ENCODE data around the gene AGTPBP1. TPM values are rescaled to one million over a fixed set of nuclear protein-coding genes. Genes with fewer than 3 reads are reported as not detected.
A peak's percentile ranks its signal among the peaks of the same experiment; 100 is the strongest.

Gene AGTPBP1
- total and polyA plus RNA-seq, 7 donors: 3.9 to 25.9 (median 19.6) TPM

DNA sequence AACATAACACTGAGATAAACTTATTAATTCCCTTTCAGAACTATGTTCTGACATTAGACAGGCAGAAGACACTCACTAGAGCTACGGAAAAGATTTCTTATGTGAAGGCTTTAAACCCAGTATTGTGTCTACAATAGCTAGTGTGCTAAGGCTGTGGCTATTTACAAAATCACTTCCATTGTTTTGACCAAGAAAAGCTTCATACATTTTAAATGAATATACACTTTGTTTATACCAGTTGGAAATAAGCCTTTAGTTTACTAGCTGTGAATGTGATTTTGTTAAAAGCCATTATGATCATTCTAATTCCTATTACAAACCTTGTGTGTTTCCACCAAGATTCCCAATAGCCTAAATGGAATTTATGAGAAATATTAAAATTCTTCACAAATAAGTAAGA, 83.0 kb downstream of the AGTPBP1 start:
- ATAC-seq: no peak
- TF ChIP-seq, protein P1, sequence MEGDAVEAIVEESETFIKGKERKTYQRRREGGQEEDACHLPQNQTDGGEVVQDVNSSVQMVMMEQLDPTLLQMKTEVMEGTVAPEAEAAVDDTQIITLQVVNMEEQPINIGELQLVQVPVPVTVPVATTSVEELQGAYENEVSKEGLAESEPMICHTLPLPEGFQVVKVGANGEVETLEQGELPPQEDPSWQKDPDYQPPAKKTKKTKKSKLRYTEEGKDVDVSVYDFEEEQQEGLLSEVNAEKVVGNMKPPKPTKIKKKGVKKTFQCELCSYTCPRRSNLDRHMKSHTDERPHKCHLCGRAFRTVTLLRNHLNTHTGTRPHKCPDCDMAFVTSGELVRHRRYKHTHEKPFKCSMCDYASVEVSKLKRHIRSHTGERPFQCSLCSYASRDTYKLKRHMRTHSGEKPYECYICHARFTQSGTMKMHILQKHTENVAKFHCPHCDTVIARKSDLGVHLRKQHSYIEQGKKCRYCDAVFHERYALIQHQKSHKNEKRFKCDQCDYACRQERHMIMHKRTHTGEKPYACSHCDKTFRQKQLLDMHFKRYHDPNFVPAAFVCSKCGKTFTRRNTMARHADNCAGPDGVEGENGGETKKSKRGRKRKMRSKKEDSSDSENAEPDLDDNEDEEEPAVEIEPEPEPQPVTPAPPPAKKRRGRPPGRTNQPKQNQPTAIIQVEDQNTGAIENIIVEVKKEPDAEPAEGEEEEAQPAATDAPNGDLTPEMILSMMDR (IDR thresholded peaks at IDR 0.05): no peak
- 95 to 97% (median 95%) methylated on average over 1 of the region's 1 CpG for WGBS, 3 donors
- DNase-seq: no peak
- H3K27ac ChIP-seq: no peak overlapping the region
- no peaks in the 10 kb centered on the region for H3K9me3 ChIP-seq
- intact Hi-C loops (cut with DNase I): no loop called here
- no peak overlapping the region for H3K4me3 ChIP-seq
- no peaks in the 10 kb centered on the region for H3K4me1 ChIP-seq
- peaks cover 0 to 10% of the 10 kb centered on the region in 2 donors for H3K36me3 ChIP-seq (ENCODE audit: insufficient read depth in 1 of 2, low read depth in 1 of 2)
- no peaks in the 10 kb centered on the region for H3K27me3 ChIP-seq (ENCODE audit: insufficient read depth in 3 of 3, low read length in 2 of 3)

DNA sequence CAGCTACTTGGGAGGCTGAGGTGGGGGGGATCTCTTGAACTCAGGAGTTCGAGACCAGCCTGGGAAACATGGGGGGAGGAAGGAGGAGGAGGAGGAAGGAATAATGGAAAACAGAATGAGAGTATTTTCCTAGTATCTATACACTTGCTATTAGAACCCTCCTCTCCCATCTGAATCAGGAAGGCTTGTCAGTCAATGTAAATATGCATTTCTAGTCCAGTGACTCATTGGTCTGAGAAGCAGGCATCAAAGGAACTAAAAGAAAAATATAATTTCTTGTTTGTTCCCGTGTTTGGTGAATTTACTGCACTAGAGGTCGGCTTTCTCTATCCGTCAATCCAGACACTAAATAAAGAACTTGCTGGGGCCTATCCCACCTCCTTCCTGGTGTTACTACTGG, 88.6 kb downstream of the AGTPBP1 start:
- no peak overlapping the region for H3K4me3 ChIP-seq
- no peaks in the 10 kb centered on the region for H3K4me1 ChIP-seq
- intact Hi-C loops (cut with DNase I): no loop called here
- no peak overlapping the region for H3K27ac ChIP-seq
- ATAC-seq: no peak
- H3K27me3 ChIP-seq (ENCODE audit: insufficient read depth in 3 of 3, low read length in 2 of 3): no peaks in the 10 kb centered on the region
- TF ChIP-seq, protein P1 (IDR thresholded peaks at IDR 0.05): no peak
- 94 to 95% (median 95%) methylated on average over 4 of the region's 4 CpGs for WGBS, 3 donors
- no peak for DNase-seq
- H3K9me3 ChIP-seq: no peaks in the 10 kb centered on the region
- peaks cover 0 to 26% of the 10 kb centered on the region in 2 donors for H3K36me3 ChIP-seq (ENCODE audit: insufficient read depth in 1 of 2, low read depth in 1 of 2)

DNA sequence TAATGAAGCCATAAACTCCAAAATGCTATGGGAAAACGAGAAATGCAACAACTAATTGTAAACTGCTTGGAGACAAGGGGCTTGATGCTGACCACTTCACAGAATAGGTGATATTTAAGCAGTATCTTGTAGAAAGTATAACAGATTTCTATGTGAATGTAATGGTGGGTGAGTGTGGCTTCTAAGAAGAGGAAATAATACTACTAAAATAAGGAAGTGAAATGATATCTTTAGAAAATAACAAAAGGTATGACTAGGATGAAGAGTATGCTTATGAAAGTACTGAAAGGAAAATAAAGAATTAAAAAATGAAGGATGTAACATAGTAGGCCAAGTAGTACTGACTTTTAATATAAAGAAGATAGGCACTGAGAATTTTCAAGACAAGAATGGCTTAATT, 94.2 kb downstream of the AGTPBP1 start:
- Histone ChIP-seq H3K4me3 (no peak overlapping the region), H3K27me3 (ENCODE audit: insufficient read depth in 3 of 3, low read length in 2 of 3) (no peaks in the 10 kb centered on the region), H3K27ac (no peak overlapping the region), H3K9me3 (no peaks in the 10 kb centered on the region), H3K36me3 (ENCODE audit: insufficient read depth in 1 of 2, low read depth in 1 of 2) (peaks cover 0 to 15% of the 10 kb centered on the region in 2 donors), H3K4me1 (no peaks in the 10 kb centered on the region)
- DNase-seq: no peak
- no peak for ATAC-seq
- WGBS, 3 donors: 97 to 100% (median 100%) methylated on average over 1 of the region's 1 CpG
- TF ChIP-seq, protein P1 (IDR thresholded peaks at IDR 0.05): no peak
- intact Hi-C loops (cut with DNase I): no loop called here

DNA sequence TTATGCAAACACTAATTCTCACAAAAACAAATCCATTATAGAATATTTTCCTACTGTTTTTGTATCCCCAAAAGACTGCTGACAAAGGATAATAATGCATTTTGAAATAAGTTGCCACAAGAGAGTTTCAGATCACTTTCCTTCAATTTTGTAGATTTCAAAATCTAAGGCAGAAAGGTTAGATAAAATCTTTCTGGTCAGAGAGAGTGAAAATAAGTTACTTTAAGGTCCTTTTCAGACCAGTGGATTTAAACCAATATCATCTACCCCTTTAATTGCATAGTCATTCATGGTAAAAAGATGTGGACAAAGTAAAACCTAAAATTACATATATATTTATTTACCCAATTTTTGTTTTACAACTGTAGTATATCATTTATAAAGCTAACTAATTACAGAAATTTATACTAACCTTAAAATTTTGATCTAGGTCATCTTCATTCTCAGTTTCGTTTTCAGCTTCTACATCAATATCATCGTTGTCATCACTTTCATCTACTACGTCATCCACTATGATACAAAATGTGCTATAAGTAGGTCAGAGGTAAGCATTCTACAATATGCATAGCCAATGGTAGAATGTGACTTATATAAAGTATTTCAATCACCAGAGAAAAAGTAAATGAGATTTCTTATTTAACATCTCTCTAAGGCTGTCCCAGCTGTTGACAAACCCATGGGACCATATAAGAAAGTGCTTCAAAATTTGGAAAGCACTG, 95.7 kb downstream of the AGTPBP1 start:
- H3K36me3 ChIP-seq (ENCODE audit: insufficient read depth in 1 of 2, low read depth in 1 of 2): peaks cover 0 to 19% of the 10 kb centered on the region in 2 donors
- ATAC-seq: no peak
- no peak overlapping the region for H3K4me3 ChIP-seq
- no peaks in the 10 kb centered on the region for H3K27me3 ChIP-seq (ENCODE audit: insufficient read depth in 3 of 3, low read length in 2 of 3)
- no peak overlapping the region for H3K27ac ChIP-seq
- H3K4me1 ChIP-seq: no peaks in the 10 kb centered on the region
- intact Hi-C loops (cut with DNase I): no loop called here
- DNase-seq: no peak
- TF ChIP-seq, protein P1 (IDR thresholded peaks at IDR 0.05): no peak
- H3K9me3 ChIP-seq: no peaks in the 10 kb centered on the region
- WGBS, 3 donors: 93 to 95% (median 94%) methylated on average over 3 of the region's 3 CpGs

DNA sequence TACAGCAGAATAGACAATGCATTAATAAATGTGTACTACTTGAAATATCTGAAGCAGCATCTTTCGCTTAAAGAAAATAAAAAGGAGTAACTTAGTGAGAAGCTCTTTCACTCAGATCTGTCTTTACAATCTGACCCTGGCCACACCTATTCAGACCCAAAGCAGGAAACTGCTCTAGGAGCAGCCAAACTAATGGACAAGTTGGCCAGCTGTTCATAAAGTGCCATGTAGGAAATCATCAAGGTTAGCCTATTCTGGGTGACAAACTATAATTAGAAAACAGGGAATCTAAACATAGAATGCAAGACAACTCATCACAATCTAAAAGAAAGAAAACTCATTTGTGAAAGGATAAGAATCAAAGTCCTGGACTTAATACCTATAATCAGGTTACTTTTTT, 101.3 kb downstream of the AGTPBP1 start:
- intact Hi-C loops (cut with DNase I): no loop called here
- Histone ChIP-seq H3K27ac (no peak overlapping the region), H3K4me1 (peaks cover 6% of the 10 kb centered on the region), H3K4me3 (no peak overlapping the region), H3K9me3 (no peaks in the 10 kb centered on the region), H3K36me3 (ENCODE audit: insufficient read depth in 1 of 2, low read depth in 1 of 2) (peaks cover 0 to 13% of the 10 kb centered on the region in 2 donors), H3K27me3 (ENCODE audit: insufficient read depth in 3 of 3, low read length in 2 of 3) (no peaks in the 10 kb centered on the region)
- TF ChIP-seq, protein P1 (IDR thresholded peaks at IDR 0.05): no peak
- ATAC-seq (peak in 2 of 4 donors; percentile 49 to 60), DNase-seq (no peak)
- WGBS, 3 donors: 80 to 90% (median 85%) methylated on average over 1 of the region's 1 CpG
